ENCODE results near the gene PHF21B.

Gene PHF21B

GRCh38 chr22:44890416-44891292 lies 119.2 kb downstream of the PHF21B start:
- no peak for DNase-seq

GRCh38 chr22:44889255-44889878 lies 120.4 kb downstream of the PHF21B start:
- no peak for DNase-seq

GRCh38 chr22:44888491-44889254 lies 121.1 kb downstream of the PHF21B start:
- DNase-seq, result no peak

DNA sequence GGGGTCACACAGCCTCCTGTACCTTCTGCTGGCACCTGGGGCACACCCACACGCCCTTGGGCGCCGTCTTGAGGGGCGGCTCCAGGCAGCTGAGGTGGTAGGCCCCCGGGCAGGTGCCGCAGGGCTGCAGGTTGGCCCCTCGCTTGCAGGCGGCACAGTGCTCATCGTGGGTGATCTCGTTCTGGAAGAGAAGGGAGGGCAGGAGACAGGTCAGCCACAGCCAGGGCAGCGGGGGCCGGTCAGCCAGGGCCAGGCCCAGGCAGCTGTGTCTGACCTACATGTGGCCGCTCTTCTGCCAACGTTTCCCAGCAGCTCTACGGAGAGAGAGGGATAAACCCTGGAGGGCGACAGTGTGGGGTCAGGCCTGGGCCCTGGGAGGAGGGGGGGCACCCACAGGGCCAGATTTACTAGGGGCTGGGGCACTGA lies 121.9 kb downstream of the PHF21B start:
- no peak for DNase-seq

DNA sequence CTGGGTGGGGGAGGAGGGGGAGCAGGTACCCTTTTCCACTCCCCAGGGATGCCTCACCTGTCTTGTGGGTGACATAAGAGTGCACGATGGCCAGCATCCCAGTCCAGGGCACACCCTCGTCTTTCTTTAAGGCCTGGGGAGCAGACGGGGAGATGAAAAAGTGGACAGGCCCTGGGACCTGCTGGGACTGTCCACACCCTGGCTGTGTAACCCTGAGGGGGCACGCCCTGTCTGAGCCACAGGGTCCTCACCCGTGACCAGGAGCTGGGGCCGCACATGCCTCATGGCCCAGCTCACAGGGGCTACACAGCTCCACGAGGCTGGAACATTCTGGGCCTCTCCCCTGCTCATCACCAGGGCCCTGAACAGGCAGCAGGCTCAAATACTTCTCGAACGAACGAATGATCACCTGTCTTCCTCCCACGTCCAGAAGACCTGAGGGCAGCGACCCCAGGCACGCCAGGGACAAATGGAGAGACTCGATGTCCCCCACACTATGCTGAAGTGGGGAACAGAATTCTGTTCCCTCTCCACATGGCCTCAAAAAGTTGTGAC lies 123.9 kb downstream of the PHF21B start:
- no peak for DNase-seq

GRCh38 chr22:44884968-44885805 lies 124.6 kb downstream of the PHF21B start:
- no peak for DNase-seq

DNA sequence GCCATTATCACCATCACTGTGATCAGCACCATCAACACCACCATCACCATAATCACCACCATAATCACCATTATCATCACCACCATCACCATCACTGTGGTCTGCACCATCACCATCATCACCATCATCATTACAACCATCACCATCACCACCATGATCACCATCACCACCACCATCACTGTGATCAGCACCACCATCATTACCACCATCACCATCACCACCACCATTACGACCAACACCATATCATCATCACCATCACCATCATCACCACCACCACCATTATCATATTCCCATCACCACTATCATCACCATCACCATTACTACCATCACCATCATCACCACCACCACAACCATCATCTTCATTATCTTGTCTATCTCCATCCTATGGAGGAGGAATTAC lies 125.2 kb downstream of the PHF21B start:
- no peak for DNase-seq

GRCh38 chr22:44883011-44883421 lies 126.8 kb downstream of the PHF21B start:
- DNase-seq, result no peak

GRCh38 chr22:44882226-44882905 lies 127.4 kb downstream of the PHF21B start:
- DNase-seq, result no peak

- no peak for DNase-seq
These were observed 128.2 kb downstream of the PHF21B start for GRCh38 chr22:44881624-44882023.

DNA sequence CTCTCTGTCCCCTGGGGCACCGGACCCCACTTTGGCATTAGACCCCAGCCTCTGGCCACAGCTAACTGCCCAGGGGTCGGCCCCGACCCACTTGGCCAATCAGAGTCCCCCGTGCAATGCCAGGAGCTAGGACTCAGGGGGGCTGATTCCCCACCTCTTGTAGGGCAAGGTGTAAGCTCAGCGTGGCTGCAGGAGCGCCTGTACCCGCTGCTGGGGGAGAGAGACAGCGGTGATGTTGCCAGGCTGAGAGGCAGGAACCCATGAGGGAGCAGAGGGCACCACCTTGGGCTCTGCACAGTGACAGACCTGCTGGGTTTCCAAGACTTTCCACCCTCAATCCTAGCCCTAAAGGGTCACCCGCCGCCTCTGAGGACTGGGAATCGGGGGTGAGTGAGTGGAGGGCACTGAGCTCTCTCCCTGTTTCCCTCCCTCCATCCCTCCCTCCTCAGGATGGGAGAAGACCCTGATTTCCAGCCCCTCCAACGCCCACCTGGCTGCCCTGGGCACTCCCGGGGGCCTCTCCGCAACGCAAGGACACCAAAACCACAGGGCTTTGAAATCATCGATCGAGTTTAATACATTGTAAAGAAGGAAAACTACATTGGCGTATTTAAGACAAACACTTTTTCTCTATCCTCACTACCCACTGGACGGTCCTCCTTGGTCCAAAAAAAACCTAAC lies 129.1 kb downstream of the PHF21B start:
- no peak for DNase-seq

GRCh38 chr22:44879301-44879680 lies 130.5 kb downstream of the PHF21B start:
- DNase-seq, result no peak

DNA sequence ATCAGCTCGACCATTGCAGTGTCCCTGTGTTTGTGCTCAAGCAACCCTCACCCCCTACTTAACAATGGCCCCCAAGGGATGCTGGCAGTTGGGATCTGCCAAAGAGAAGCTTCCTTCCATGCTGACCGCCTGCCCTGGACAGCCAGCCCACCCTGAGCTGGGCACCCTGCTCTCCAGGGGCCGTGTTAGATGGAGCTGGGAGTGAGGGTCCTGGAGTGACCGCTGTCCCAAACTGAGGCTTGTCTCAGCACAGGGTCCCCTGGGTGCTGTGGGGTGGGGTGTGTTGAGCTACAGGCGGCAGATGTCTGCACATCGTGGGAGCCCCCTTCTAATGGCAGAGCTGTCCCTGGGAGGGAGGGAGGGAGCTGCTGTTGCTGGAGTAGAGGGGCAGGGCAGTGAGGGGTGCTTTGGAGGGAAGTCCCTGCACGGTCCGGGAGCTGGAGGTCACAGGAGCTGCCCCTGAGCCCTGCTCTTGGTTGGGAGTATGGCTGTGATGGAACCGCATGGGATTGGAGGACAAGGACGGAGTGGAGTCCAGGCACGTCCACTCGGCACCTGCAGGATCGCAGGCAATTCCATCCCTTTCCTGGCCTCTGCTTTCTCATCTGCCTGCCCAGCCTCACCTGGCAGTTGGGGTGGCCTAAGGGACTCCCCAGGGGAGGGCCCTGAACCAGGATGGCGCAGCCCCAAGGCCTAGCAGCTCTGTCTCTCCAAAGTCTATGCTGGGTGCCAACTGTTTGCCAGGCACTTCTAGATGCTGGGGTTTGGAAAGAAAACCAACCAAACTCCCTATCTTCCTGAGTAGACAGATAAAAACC lies 131.1 kb downstream of the PHF21B start:
- no peak for DNase-seq

- no peak for DNase-seq
These were observed 132.9 kb downstream of the PHF21B start for GRCh38 chr22:44876921-44877320.

DNA sequence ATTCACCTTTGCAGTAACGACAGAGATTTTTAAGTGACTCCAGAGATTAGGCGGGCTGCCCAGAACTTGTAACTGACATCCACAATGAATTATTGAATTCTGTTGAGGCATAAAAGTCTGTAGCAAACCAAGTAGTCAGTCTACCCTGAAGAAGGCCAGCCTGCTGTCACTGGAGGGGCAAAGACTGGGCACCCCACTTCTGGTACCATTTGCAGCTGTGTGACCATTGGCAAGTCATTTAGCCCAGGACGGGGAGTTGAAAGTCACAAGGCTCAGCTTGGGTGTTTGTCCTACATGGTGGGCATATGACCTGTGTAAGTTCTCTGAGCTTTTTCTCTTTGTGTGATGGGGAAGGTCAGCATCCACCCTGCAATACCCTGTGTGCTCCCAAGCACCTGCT lies 138.0 kb downstream of the PHF21B start:
- DNase-seq, result no peak

- no peak for DNase-seq
These were observed 139.8 kb downstream of the PHF21B start for GRCh38 chr22:44870021-44870420.

- DNase-seq, result no peak
These were observed 140.6 kb downstream of the PHF21B start for GRCh38 chr22:44869196-44869595.

DNA sequence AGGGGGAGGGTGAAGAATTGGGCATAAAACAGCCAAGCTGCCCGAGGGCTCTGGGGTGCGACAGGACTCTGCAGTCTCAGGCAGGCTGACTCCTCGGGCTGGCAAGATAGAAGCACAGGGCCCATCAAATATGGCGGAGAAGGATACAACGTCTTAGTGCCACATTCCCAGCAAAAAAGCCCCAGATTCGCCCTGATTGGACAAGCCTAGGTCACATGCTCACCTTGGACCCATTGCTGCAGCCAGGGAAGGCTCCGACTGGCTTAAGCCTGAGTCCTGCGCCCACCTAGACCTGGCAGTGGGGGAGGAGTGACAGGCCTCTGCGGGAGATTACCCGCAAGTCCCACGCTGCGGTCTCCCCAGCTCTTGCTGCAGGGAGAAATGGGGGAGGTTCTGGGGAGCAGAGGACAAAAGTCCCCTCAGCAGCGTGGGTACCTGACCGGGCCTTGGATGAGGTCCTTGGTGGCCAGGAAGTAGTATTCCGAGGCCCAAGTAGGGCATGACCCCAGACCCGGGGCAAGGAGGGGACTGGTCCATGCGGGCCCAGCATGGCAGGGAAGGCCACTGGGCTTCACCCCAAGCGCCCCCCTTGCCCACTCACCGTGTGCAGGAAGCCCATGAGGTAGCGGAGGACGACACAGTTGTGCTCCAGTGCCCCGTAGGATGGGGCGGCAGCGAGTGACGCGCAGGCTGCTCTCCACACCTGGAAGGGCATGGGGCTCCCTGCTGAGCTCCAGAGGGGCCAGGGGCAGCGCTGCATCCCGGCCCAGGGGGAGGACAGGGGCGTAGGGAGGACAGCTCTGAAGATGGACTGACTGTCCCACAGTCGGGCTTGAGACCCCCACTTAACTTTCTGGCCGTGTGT lies 144.4 kb downstream of the PHF21B start:
- no peak for DNase-seq
